C4-2B (cell line): ENCODE measurements around the gene NLGN2.

ENCODE experiments used
- H3K27ac ChIP-seq: fragments of 450-650 bp; 2 replicates; pipeline ENCODE4 v1.5.1; 2017
- ZFX ChIP-seq: fragments of 450-650 bp; IDR thresholded peaks from 2 replicates; pipeline ENCODE4 v1.6.1; 2017
- TF ChIP-seq, protein P1 (sequence below): fragments of 450-650 bp; conservative IDR thresholded peaks from 2 replicates; pipeline ENCODE4 v1.5.1; 2017; ENCODE audit warnings: mild to moderate bottlenecking

Gene NLGN2

DNA sequence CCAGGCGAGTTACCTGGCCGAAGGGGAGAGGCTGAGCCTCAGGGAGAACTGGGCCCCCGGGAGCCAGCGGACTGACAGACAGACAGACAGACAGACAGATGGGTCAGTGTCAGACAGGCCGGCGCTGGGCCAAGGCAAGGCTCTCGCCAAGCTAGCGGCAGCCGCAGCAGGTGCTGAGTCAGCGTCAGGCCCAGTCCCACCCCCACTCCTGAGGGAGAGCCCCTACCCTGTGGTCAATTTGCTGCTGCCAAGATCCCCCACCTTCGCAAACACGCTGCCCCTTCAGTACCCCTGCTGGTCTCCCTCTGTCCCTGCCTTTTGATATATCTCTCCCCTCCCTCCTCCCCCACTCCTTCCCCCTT lies 33.2 kb downstream of the NLGN2 start:
- H3K27ac ChIP-seq: no peak overlapping the region
- no peak for TF ChIP-seq ZFX
- TF ChIP-seq, protein P1, sequence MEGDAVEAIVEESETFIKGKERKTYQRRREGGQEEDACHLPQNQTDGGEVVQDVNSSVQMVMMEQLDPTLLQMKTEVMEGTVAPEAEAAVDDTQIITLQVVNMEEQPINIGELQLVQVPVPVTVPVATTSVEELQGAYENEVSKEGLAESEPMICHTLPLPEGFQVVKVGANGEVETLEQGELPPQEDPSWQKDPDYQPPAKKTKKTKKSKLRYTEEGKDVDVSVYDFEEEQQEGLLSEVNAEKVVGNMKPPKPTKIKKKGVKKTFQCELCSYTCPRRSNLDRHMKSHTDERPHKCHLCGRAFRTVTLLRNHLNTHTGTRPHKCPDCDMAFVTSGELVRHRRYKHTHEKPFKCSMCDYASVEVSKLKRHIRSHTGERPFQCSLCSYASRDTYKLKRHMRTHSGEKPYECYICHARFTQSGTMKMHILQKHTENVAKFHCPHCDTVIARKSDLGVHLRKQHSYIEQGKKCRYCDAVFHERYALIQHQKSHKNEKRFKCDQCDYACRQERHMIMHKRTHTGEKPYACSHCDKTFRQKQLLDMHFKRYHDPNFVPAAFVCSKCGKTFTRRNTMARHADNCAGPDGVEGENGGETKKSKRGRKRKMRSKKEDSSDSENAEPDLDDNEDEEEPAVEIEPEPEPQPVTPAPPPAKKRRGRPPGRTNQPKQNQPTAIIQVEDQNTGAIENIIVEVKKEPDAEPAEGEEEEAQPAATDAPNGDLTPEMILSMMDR: no peak

- H3K27ac ChIP-seq: no peak overlapping the region
- no peak for TF ChIP-seq ZFX
- TF ChIP-seq, protein P1: no peak
Observed at GRCh38 chr17:7441266-7441665, 33.6 kb downstream of the NLGN2 start.

DNA sequence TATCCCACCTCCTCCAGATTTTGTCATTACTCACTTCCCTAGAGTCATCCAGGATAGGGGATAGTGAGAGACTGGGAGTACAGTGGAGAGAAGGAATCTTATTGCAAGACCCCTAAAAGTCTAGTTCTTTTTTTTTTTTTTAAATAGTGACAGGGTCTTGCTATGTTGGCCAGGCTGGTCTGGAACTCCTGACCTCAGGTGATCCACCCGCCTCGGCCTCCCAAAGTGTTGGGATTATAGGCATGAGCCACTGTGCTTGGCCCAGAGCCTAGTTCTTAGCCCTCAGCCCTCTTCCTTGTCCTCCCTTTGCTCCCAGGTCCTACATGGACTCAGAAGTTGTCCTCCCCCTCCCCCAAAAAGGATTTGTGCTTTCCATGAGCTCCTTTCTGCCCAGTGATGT lies 34.5 kb downstream of the NLGN2 start:
- no peak overlapping the region for H3K27ac ChIP-seq
- no peak for TF ChIP-seq ZFX
- TF ChIP-seq, protein P1: no peak

DNA sequence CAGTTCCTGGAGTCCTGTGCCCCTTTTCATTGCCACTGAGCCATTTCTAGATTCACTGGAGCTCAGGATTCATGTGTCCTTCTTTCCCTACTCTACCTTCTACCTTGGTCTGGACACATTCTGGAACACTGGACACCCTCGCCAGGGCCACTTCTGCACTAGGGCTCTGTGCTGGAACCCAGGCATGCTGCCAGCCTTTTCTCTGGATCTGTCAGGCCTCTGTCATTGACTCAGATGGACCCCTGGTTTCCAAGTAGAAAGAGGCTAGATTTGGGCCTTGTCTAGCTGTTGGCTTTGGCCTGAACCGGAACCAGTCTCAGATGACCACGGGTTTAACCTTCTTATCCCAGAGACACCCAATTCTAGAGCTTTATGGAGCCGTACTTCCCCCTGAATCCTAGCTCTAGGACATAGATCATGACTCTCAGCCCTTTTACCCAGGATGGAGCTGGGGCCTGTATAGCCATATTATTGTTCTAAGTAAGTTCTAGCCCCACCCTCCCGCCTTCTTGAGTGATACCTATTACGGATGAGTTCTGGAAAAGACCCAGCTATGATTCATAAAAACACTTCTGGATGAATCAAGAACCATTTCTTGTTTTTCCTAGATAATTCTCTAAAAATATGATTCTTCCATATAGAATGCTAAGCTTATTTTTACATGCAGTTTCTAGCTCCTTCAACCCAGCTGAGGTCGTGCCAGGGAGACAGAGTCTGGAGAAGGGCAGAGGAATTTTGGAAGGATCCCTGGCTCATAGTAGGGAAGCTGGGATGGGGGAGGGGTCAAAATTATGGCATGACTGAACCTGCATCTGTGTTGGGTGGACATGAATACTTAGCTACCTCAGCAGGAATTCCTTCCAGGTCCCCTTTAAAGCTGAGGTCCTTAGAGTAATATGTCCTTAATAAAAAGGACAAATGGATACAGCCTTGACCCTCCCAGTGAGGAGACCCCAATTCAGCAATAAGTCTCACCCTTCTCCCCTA lies 36.1 kb downstream of the NLGN2 start:
- no peak overlapping the region for H3K27ac ChIP-seq

DNA sequence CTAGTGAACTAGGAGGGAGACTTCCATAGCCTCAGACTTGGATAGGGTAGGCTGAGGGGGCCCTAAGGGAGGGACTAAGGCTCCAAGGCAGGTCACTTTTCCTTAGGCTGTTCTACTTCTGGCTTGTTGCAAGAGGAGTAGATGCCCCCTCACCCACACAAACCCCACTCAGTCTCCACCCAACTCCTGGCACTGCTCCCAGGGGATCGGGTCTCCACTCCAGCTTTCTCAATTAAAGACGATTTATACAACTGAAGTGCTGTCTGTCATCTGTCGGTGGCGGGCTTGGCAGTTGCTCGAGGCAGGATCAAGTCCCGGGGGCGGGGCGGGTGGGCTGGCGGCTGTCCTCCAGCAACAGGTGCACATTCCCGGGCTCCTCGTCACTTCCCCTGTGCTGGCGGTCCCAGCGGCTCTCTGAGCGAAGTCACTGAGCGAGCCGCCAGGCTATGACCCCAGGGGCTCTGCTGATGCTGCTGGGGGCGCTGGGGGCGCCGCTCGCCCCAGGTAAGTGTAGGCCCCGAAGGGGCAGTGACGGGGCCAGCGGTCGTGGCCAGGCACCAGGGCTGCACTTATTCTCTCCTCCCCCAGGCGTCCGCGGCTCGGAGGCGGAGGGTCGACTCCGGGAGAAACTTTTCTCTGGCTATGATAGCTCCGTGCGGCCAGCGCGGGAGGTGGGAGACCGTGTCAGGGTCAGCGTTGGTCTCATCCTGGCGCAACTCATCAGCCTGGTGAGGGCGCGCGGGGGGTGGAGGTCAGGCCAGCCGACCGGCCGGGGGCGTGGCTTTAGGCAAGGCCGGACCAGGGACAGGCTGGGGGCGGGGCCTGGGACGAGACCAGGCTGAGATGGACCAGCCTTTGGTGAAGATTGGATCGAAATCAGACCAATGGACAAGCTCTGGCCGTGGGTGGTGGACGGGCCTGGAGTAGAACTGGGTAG lies 37.3 kb downstream of the NLGN2 start, which contains the start of gene CHRNB1:
TSS of gene CHRNB1 (plus strand) at position 380 of the 937 bp plus-strand sequence. CDS start at position 447, 67 bp downstream.
- H3K27ac ChIP-seq: no peak within 1 kb of the TSS
- TF ChIP-seq, protein P1: no peak
- TF ChIP-seq ZFX: no peak

More for the DNA sequence above, 36.1 kb downstream of the NLGN2 start:
- no peak for TF ChIP-seq ZFX
- TF ChIP-seq, protein P1: no peak

DNA sequence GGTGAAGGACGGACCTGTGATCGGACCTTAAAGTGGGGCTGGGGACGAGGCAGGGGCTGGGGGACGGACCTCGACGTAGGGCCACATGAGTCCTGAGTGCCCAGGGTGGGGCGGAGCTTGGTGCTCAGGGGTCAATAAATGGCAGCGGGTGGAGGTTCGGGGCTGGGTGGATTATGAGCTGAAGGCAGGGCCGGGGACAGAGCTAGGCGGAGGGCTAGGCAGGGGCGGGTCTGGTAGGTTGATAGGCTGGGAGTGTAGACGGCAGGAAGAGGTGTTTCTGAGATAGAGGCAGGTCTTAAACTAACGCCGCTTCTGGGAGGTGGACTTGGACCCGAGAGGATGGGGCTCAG lies 37.9 kb downstream of the NLGN2 start:
- no peak for TF ChIP-seq ZFX
- TF ChIP-seq, protein P1: no peak
- H3K27ac ChIP-seq: no peak overlapping the region

- no peak overlapping the region for H3K27ac ChIP-seq
- TF ChIP-seq, protein P1: no peak
- no peak for TF ChIP-seq ZFX
Observed at GRCh38 chr17:7448461-7448860, 40.8 kb downstream of the NLGN2 start.
